MCF 10A (cell line): ENCODE results near the gene CDH18. TPM values are rescaled to one million over a fixed set of nuclear protein-coding genes. Genes with fewer than 3 reads are reported as not detected.
A peak's percentile ranks its signal among the peaks of the same experiment; 100 is the strongest.

Experiments used
- BruUV-seq: library from RNA; stranded (reverse); fragments of 400-500 nt; replicated peaks from 2 replicates; lab custom pipeline; 2021; lab: Mats Ljungman, UMichigan
- CTCF ChIA-PET: fragments of 300-600 bp; sonication (Branson Sonifier 250); formaldehyde crosslinking; extraction: SDS; loops from one replicate; lab custom pipeline; 2021; ENCODE audit warnings: antibody characterized with exemption, inconsistent platforms; lab: Yijun Ruan, JAX
- POLR2A ChIA-PET: fragments of 300-600, 350-650 bp; sonication (Branson Sonifier 250); formaldehyde crosslinking; extraction: SDS; loops from one replicate; lab custom pipeline; 2020; ENCODE audit warnings: antibody characterized with exemption, inconsistent platforms; lab: Yijun Ruan, JAX
- DNase-seq: peaks from one replicate; pipeline ENCODE4 v3.0.0-alpha.2; 2018; ENCODE audit not compliant: unreplicated experiment
- H3K27ac Mint-ChIP-seq: one replicate; pipeline ENCODE4 v1.8.0; 2022; ENCODE audit warnings: mild to moderate bottlenecking, low read depth, mixed read lengths; ENCODE audit not compliant: unreplicated experiment
- H3K27me3 Mint-ChIP-seq: one replicate; pipeline ENCODE4 v1.8.0; 2022; ENCODE audit warnings: mixed read lengths; ENCODE audit not compliant: insufficient read depth, unreplicated experiment
- H3K36me3 Mint-ChIP-seq: one replicate; pipeline ENCODE4 v1.8.0; 2022; ENCODE audit warnings: mild to moderate bottlenecking, moderate library complexity, mixed read lengths; ENCODE audit not compliant: insufficient read depth, unreplicated experiment
- H3K4me1 Mint-ChIP-seq: one replicate; pipeline ENCODE4 v1.8.0; 2022; ENCODE audit warnings: mixed read lengths; ENCODE audit not compliant: insufficient read depth, unreplicated experiment
- H3K4me3 Mint-ChIP-seq: one replicate; pipeline ENCODE4 v1.8.0; 2022; ENCODE audit warnings: mild to moderate bottlenecking, moderate library complexity, mixed read lengths; ENCODE audit not compliant: unreplicated experiment
- H3K9me3 Mint-ChIP-seq: one replicate; pipeline ENCODE4 v1.8.0; 2022; ENCODE audit warnings: mixed read lengths; ENCODE audit not compliant: unreplicated experiment
- intact Hi-C: fragments of 100-400 bp; cut with micrococcal nuclease; formaldehyde crosslinking; loops from 2 replicates; pipeline ENCODE4 v1.14.1; 2022
- total RNA-seq: library from RNA; stranded (reverse); gene quantifications from 2 replicates; pipeline ENCODE4 v1.2.3, GENCODE V29; 2022
- TF ChIP-seq, protein P1 (sequence below): fragments of 200-600 bp; IDR thresholded peaks from one replicate; pipeline ENCODE4 v1.8.0; 2022; ENCODE audit warnings: antibody characterized with exemption, mild to moderate bottlenecking; ENCODE audit not compliant: unreplicated experiment

CDH18 gene
- total RNA-seq, 1 experiment from 2014 or later: not detected

DNA sequence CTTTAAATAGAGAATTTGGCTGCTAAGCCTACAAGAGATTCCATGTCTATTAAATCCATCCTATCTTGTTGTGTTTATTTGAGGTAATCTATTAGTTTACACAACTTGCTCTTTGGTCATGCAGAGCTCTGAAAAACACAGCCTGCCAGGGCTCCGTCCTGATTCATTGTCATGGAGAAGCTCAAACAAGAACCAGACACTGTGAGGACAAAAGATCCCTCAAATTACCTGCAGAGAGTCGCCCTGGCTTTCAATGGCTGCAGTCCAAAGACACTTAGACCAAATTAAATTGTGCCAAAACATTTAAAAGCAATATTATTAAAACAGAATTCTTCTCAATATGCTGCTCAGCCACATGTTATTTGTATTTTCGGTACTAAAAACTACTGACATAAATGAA lies 60.1 kb downstream of the CDH18 start:
- Mint-ChIP-seq H3K4me3 (no peak overlapping the region), H3K27ac (no peak overlapping the region), H3K27me3 (no peaks in the 10 kb centered on the region), H3K4me1 (peaks cover 9% of the 10 kb centered on the region), H3K9me3 (no peaks in the 10 kb centered on the region), H3K36me3 (no peaks in the 10 kb centered on the region)
- ChIA-PET POLR2A (interaction anchor here (1.2 kb wide), 1 partner anchor 16 kb away, joined by 4 read pairs; no protein-coding TSS in a partner anchor), CTCF (no interaction called here)
- TF ChIP-seq, protein P1, sequence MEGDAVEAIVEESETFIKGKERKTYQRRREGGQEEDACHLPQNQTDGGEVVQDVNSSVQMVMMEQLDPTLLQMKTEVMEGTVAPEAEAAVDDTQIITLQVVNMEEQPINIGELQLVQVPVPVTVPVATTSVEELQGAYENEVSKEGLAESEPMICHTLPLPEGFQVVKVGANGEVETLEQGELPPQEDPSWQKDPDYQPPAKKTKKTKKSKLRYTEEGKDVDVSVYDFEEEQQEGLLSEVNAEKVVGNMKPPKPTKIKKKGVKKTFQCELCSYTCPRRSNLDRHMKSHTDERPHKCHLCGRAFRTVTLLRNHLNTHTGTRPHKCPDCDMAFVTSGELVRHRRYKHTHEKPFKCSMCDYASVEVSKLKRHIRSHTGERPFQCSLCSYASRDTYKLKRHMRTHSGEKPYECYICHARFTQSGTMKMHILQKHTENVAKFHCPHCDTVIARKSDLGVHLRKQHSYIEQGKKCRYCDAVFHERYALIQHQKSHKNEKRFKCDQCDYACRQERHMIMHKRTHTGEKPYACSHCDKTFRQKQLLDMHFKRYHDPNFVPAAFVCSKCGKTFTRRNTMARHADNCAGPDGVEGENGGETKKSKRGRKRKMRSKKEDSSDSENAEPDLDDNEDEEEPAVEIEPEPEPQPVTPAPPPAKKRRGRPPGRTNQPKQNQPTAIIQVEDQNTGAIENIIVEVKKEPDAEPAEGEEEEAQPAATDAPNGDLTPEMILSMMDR: no peak
- no peak for DNase-seq
- no TSS peak for BruUV-seq
- intact Hi-C loops: no loop called here

DNA sequence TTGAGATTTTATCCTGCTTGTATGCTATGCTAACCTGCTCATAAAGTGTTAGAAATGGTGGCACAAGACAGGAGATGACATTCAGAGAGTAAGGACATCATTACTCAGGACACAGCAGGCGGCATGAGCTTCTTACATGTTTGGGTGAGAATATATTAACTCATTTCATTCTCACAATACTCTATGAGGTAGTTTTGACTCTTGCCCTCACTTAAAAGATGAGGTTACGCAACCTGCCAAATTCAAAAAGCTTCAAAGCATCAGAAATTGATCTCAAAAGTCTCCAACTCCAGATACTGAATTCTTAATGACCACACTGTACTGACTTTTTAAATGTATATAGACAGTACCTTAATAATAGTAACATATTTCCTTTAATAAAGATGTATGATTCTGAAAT lies 60.8 kb downstream of the CDH18 start:
- no TSS peak for BruUV-seq
- CTCF ChIA-PET: no interaction called here
- Mint-ChIP-seq H3K36me3 (no peaks in the 10 kb centered on the region), H3K4me1 (peaks cover 9% of the 10 kb centered on the region), H3K27ac (no peak overlapping the region), H3K4me3 (no peak overlapping the region), H3K9me3 (no peaks in the 10 kb centered on the region), H3K27me3 (no peaks in the 10 kb centered on the region)
- intact Hi-C loops: no loop called here
- POLR2A ChIA-PET: interaction anchor here (1.2 kb wide), 1 partner anchor 17 kb away, joined by 4 read pairs; no protein-coding TSS in a partner anchor
- no peak for DNase-seq
- TF ChIP-seq, protein P1: no peak

DNA sequence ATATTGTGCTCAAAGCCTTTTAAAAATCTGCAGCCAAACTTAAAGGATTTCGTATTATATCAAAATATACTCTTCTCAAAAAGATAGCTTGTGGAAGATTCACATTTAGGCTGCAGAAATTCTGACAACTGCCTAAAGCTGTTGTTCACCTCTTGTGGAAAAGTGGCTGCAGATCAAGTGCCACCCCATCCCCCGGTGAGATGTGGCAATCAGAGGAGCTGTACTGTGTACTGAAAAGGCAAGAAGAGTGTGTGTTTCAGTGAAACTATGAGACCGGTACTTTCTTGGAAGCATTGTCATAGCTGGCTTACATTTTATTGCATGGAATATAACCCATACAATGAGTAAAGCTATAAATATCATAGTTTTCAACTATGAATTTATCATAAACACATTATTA lies 64.3 kb downstream of the CDH18 start:
- CTCF ChIA-PET: no interaction called here
- H3K4me1 Mint-ChIP-seq: peaks cover 2% of the 10 kb centered on the region
- TF ChIP-seq, protein P1: no peak
- no peaks in the 10 kb centered on the region for H3K9me3 Mint-ChIP-seq
- no peak overlapping the region for H3K27ac Mint-ChIP-seq
- H3K36me3 Mint-ChIP-seq: no peaks in the 10 kb centered on the region
- no peak overlapping the region for H3K4me3 Mint-ChIP-seq
- intact Hi-C loops: no loop called here
- DNase-seq: peak; percentile 8
- BruUV-seq: no TSS peak
- POLR2A ChIA-PET: interaction anchor here (0.7 kb wide), 1 partner anchor 22 kb away, joined by 4 read pairs; no protein-coding TSS in a partner anchor
- no peaks in the 10 kb centered on the region for H3K27me3 Mint-ChIP-seq

DNA sequence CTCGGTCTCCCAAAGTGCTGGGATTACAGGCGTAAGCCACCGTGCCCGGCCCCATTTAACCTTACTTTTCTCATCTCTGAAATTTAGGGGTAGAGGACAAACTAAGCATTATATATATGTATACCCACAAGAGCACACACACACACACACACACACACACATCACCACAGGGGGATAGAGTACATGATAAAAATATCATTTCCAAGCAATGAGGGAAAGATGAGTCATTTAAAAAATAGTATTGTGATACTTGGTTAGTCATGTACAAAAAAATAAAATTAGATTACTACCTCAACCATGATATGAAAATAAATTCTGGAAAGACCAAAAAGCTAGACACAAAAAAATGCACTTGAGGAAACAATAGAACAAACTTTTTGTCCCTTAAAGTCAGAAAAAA lies 67.2 kb downstream of the CDH18 start:
- Mint-ChIP-seq H3K27ac (no peak overlapping the region), H3K27me3 (no peaks in the 10 kb centered on the region), H3K4me3 (no peak overlapping the region), H3K36me3 (no peaks in the 10 kb centered on the region), H3K9me3 (no peaks in the 10 kb centered on the region), H3K4me1 (no peaks in the 10 kb centered on the region)
- BruUV-seq: no TSS peak
- POLR2A ChIA-PET: interaction anchor here (0.7 kb wide), 1 partner anchor 17 kb away, joined by 3 read pairs; no protein-coding TSS in a partner anchor
- TF ChIP-seq, protein P1: no peak
- peak; percentile 4 for DNase-seq
- intact Hi-C loops: no loop called here
- CTCF ChIA-PET: interaction anchor here (0.6 kb wide), 1 partner anchor 65 kb away, joined by 4 read pairs; no protein-coding TSS in a partner anchor
